HG02623 (cell line): Measurements from ENCODE around the gene SLCO2B1.
A peak's percentile ranks its signal among the peaks of the same experiment; 100 is the strongest.

ENCODE experiments used
- ATAC-seq: cut with Tn5 transposase; IDR thresholded peaks from one replicate; pipeline ENCODE4 v1.9.1; 2021; ENCODE audit warnings: moderate library complexity; ENCODE audit not compliant: unreplicated experiment

The SLCO2B1 gene

DNA sequence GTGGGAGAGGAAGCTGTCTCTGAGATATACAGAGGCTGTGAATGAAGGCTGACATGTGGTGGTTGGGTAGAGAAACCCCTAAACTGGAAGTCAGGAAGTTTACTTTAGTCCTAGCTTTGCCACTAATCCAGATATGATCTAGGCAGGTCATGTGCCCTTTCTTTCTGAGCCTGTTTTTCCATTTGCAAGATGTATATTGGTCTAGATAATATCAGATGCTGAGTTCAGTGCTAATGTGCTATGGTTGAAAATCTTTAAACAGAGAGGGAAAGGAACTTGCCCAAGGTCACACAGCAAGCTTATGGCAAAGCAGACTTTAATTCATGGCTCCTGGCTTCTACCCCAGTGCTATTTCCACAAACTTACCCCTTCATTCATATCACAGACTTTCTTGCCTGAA lies 63.9 kb downstream of the SLCO2B1 start:
- ATAC-seq, result no peak

DNA sequence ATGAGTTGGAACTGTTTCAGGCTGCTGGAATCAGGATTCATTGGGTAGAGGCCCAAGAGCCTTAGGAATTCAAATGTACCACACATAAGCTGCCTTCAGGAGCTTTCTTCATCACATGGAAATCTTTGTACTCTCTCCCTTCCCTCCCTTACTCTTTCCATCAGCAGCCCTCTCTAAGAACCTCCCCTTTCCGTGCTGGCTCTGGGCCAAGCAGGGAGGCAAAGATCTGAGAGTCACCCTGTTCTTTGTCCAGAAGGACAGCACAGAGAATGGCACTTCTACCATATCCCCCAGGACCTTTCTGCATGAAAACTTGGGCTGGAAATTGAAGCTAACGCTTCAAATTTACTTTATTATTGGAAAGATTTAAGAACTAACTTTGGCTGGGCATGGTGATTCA lies 69.0 kb downstream of the SLCO2B1 start:
- no peak for ATAC-seq

DNA sequence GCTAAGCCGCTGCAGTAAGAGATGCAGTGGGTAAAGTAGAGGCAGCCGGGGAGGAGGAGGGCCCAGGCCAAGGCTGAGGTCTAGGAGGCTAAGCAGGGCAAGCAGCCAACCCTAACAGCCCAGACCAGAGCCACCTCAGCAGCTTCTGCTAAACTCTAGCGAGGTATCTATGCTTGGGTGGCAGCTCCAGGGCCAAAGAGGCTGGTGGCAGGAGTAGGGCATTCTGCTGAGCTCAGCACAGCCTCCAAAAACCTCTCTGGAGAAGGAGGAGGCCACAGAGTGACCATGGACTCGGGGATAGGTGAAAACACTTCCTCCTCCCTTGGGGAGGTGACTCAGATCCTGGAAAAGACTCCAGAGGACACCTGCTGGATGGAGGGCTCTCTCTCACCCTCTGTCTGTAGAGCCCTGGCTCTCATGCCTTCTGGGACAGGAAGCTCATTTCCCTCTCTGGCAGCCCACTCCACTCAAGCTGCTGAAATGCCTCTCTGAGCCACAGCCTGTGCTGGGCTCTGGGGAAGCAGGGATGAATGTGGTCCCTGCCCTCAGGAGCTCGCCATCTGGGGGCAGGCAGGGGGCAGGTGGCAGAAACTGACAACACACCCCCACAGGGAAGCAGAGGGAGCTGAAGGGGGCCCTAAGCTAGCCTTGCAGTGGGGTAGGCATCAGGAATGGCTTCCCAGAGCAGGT lies 73.2 kb downstream of the SLCO2B1 start:
- ATAC-seq, result no peak

DNA sequence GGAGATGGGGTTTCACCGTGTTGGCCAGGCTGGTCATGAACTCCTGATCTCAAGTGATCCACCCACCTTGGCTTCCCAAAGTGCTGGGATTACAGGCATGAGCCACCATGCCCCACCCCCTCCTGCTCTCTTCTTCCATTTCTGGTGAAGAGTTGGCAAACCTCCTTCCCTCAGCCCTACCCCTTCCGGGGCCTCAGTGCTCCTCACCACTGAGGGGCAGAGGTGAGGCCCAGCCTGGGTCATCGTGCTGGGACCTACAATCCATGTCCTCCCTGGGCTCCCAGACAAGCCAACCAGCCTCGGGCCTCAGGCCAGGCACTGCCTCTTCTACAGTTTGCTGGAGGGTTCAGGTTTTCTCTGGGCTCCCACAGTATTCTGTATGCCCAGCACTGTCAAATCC lies 74.9 kb downstream of the SLCO2B1 start:
- no peak for ATAC-seq

GRCh38 chr11:75229466-75229865 lies 78.6 kb downstream of the SLCO2B1 start:
- no peak for ATAC-seq

- ATAC-seq, result no peak
Observed at GRCh38 chr11:75230621-75231020, 79.7 kb downstream of the SLCO2B1 start.

DNA sequence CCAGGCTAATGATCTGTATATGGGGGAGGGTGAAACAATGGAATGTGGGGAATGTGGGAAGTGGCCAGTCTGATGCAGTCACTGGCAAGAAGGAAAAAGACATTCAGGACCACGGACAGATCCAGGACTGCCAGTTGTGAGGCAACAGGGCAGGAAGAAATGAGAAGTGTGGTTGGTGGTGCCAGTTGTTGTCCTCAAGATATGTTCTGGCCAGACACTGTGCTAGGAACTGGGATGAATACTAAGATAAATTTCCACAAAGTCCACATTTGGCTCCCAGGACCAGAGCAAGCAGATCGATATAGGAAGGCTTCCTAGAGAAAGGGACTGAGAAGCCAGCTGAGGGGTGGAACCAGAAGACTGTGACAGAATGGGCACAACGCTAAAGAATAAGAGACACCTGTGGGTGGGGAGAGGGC lies 82.9 kb downstream of the SLCO2B1 start:
- ATAC-seq, result no peak

DNA sequence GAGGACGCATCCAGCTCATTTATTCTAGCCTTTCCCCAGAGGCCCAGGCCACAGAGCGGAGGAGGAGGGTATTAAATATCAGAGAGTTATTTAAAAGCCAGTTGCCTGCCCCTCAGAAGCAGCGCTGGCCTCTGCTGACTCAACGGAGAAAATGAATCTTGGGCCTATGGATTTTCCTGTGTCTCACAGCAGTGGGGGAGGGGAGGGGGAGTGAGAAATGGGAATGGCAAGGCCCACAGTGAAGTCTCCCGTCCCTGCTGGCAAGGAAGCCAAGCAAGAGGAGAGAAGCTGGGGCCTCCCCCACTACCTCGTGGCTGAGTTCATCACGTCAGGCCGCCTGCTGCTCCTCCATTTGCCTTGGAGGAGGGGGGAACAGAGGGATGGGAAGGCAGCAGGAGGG lies 85.2 kb downstream of the SLCO2B1 start:
- ATAC-seq, result no peak

DNA sequence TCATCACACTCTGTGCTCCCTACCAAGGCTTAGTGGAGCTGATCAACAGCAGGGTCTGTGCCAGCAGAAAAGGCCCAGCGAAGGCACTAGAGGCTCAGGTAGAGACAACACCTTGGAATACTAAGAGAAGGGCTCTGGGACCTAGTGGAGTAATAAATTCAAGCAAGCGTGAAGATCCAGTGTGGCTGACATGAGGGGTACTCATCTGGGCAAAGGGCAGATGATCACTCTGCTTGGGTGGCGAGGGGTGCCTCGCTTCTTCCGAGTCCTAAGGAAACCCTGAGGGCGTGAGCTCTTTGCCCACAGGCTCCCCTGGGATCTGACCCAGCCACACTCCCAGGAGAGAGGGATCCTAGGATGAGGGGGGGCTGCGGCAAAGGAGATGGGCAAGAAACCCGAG lies 86.1 kb downstream of the SLCO2B1 start:
- no peak for ATAC-seq

DNA sequence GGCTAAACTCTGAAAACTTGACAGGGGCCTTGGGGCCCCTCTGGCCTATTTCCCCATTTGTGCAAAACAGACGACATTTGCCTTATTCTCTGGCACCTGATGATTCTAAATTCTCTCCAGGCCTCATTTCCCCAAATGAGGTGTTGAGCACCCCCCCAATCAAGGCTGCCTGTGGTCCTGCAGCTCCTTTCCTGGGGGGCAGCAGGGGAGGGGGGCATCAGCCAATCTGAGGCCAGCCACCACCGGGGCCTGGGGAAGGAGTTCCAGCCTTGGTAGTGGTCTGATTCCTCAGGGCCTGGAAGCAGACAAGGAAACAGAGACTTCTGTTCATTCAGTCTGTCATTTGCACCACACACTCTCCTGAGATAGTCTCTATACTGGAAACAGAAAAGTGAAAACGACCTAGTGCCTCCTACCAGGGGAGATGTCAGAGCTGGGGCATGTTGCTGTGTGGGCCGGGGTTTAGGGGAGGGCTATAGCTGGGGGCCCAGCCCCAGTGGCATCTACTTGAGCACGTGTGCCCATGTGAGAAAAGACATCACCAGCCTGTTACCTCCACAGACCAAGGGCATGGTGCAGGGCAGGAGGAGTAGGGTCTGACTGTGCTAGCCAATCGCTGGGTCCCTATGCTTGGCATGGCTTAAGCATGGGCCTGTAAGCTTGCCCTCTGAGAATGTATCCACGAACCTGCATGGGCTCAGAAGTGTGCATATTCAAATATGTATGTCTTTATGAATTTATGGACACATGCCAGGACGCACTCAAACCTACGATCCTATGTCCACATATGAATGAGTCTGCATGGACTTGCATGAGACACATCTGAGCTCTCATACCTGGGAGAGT lies 87.9 kb downstream of the SLCO2B1 start:
- ATAC-seq, result no peak

- ATAC-seq, result no peak
Observed at GRCh38 chr11:75239531-75240290, 88.8 kb downstream of the SLCO2B1 start.

GRCh38 chr11:75240311-75241035 lies 89.6 kb downstream of the SLCO2B1 start, which contains the start of gene TPBGL:
Gene TPBGL, plus strand, starts transcription at chr11:75240774. Its CDS starts 276 bp downstream, at chr11:75241050.
- ATAC-seq, result no peak

- ATAC-seq, result peak; percentile 80
Observed at GRCh38 chr11:75241036-75241905, 90.4 kb downstream of the SLCO2B1 start.

- ATAC-seq, result no peak
Observed at GRCh38 chr11:75241906-75242644, 91.2 kb downstream of the SLCO2B1 start.

DNA sequence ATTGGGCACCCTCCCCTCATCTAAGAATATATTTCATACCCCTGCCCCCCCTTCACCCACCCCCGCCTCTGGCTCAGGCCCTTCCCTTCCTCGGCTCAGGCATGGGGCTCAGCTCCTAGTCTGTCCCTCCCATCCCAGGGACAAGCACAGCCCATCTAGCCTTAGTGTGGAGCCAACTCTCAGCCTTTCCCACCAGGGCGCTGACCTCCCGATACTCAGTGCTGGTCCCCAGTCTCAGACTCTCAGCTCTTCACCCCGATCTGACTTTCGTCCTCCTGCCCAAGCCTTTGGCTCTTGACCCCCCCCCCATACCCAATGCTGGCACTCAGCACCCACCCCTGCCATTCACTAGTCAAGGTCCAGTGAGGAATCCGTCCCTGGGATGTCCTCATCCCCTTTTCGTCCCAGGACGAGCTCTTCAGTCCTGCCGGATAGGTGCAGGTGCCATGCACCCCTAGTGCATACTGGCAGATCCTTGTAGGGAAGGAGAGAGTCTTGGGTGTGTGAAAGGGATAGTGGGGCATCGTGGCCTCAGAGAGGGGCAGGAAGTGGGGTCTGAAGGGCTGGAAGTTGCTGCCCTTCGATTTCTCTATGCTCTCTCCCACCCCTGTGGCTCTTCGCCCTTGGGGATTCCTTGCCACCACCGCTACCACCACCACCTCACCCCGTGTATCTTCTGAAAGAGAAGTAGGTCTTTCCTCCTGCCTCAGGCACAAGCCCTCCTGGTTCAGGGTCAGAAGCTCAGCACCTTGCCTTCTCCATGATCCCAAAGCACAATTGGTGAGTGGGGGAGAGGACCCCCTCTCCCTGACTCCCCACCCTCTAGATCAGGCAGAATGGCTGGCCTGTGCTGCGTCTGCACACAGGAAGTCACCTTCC lies 92.1 kb downstream of the SLCO2B1 start:
- ATAC-seq, result no peak

DNA sequence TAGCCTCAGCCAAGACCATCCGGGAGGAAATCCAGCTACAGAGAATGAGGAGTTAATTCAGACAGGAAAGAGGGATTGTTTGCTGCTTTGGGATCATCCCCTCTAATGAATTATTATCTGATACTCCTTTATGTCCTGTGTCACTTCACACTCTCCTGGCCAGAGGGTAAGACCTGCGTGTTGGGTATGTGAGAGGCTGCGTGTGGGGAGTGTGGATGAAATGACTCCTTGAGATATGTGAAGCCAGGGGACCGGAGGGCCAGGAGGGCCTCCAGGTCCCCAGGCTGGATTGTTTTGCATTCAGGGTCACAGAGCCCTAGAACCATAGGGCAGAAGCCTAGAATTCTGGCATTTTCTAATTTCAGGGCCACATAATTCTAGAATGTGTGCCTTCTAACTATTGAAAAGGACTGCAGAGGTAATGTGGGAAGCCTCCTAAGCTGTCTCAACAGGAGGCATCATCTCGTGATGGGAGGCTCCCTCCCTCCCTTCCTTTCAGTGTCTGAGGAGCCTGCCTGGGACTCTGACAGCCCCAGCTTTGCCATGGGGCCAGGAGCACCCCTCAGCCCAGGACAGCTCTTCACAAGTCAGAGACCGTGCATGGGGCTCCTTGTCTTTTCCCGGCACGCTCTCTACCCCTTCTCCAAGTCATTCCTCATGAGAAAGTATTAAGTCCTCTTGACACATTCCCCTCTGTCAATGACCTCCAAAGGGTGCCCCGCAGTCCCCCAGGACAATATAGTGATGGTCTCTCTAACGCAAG lies 93.3 kb downstream of the SLCO2B1 start:
- ATAC-seq, result no peak

DNA sequence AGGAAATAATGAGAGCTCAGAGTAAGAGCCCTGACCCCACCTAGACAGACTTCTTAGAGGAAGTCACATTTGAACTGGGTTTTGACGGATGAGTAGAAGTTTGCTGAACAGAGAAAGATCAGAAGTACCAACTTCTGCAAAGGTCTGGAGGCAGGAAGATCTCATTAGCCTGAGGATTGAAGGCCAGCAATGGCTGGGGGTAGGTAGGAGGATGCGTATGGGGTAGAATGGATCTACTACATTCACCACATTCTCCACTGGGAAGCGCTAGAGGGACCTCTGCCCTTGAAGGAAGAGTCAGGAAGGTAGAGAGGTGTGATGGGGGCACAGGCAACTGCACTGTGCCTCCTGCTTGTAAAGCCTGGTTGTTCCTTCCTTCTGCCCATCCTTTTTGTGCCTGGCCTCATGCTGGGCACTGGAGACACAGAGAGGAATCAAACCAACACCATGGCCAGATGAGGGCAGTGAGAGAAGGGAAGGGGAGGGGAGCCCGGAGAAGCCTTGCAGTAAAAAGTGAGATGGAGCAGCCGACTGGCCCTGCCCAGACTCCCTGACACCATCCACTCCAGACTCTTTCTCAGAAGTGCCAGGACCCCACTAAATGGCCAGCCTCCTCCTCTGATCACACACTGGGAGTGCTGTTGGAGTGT lies 94.6 kb downstream of the SLCO2B1 start:
- ATAC-seq, result no peak
